NOMO-1 treated with DMSO at 0.1 percent for 48 hours (cell line): Measurements from ENCODE around the gene GDPD3.
"Not testable (repeated sequence)": the region's sequence is repeated elsewhere in the genome, so short reads cannot be mapped to it uniquely, and the experiment has no call there.

Source experiments
- DNase-seq: peaks from one replicate; lab custom pipeline; 2025; ENCODE audit not compliant: unreplicated experiment; lab: John Stamatoyannopoulos, UW

GDPD3 gene

DNA sequence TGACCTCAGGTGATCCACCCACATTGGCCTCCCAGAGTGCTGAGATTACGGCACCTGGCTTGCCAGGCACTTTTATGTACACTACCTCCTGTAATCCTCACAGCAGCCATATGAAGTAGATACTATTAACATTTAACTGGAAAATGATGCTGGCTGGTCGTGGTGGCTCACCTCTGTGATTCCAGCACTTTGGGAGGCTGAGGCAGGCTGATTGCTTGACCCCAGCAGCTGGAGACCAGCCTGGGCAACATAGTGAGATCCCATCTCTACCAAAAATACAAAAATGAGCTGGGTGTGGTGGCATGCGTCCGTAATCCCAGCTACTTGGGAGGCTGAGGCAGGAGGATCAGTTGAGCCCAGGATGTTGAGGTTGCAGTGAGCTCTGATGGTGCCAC, 11.6 kb upstream of the GDPD3 start:
- no peak for DNase-seq

DNA sequence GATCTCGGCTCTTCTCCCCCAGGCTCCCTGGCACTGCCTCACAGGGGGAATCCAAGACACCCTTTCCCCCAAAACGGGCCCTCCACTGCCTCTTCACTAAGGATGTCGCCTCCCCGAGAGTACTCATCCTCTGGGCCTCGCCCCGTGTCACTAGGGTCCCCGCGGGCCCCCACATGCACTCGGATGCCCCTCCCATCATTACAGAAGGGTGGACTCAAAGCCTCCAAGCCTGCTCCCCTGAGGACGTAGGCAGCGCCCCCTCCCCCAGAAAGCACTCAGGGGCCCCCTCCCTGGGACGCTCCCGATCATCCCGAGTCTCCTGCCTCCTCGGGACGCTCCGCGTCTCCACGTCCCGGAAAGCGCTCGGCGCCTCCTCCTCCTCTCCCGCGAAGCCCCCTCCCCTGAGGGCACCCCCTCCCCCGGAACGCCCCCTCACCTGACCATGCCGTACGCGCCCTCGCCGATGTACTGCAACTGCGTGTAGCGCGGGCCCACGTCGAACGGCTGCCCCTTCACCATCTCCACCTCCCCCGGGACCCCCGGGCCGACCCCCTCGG, 9.3 kb upstream of the GDPD3 start:
- no peak for DNase-seq

DNA sequence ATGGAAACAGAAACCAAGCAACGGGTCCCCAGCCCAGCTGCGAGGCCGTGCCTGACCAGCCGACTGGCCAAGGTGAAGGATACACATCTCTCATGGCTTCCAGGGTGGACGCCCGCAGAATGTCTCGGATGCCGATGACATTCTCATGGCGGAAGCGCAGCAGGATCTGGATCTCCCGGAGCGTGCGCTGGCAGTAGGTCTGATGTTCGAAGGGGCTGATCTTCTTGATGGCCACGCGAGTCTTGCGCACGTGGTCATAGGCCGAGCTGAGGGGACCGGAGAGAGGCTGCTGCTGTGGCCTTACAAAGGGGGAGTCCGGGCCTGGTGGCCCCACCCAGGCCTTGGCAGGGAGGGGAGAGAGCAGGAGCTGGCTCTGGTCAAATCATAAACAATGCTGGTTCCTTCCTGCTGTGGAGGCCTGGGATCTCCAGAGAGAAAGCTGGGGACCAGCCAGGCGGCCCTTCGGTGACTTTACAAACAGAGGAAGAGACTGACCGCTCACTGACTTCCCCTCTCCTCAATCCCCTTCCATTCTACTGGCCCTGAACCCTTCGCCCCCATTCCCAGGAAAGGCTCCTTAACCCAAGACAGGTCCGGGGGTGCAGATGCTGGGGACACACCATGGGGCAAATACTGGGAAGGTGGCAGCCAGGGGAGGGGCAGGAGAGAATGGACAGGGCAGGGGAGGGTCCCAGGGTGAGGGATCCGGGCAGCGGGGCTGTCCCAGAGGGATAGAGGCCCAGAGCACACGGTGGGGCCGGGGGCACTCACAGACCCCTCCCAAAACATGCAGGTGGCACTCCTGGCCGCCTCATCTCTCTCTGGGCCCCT, 8.6 kb upstream of the GDPD3 start:
- no peak for DNase-seq

DNA sequence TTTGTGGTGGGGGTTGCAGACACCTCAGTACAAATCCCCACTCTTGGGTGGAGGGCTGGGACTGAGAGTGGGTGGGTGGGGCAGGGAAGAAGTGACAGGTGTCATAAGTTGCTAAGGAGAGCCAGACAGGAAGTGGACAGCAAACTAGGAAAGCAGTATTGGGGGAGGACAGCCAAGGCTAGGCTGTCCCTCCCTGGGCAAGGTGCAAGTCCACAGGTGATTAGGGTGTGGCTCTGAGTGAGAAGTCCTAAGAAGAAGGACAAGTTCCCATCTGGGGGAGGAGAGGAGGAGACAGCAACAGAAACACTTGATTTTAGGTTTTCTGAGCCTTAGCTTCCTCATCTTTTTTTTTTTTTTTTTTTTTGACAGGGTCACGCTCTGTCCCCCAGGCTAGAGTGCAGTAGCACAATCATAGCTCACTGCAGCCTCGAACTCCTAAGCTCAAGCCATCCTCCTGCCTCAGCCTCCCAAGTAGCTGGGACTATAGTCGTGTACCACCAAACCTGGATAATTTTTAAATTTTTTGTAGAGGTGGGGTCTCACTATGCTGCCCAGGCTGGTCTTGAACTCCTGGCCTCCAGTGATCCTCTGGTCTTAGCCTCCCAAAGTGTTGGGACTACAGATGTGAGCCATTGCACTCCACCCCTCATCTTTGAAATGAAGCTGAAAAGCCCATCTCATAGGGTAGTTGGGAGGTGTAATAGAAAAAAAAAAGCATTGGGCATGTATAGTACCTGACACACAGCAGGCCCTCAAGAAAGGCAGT, 7.2 kb upstream of the GDPD3 start:
- no peak for DNase-seq

DNA sequence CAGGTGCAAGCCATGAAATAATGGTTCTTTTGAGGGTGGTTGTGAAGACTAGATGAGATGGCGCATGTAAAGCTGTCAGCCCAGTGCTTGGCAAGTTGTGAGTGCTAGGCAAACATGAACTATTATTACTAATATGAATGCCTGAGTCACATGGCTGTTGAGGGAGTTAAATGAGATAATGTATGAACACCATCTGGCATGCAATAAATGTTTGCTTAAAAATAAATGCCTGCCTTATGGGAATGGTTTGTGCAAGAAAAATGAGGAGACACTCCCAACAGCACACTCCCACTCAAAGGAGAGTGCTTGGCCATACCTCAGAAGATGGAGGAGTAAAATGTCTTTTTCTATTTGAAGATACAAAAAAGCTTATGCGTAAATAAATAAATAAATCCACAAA, 6.1 kb upstream of the GDPD3 start:
- no peak for DNase-seq

DNA sequence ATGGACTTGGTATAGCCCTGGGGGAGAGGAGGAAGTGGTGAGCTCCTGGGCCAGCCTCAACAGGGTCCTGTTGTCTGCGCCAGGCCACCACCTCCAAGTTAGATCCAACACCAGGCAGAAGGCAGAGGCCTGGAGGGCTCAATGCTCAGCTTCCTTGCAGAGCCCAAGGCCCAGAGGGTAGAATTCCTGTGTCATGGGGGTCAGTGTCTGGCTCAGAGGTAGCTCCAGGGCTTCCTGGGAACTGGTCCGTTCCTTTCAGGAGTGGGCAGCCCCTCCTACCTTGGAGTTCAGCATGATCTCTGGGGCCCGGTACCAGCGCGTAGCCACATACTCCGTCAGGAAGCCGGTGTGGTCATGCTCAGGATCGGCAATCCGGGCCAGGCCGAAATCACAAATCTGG, 4.4 kb upstream of the GDPD3 start:
- no peak for DNase-seq

DNA sequence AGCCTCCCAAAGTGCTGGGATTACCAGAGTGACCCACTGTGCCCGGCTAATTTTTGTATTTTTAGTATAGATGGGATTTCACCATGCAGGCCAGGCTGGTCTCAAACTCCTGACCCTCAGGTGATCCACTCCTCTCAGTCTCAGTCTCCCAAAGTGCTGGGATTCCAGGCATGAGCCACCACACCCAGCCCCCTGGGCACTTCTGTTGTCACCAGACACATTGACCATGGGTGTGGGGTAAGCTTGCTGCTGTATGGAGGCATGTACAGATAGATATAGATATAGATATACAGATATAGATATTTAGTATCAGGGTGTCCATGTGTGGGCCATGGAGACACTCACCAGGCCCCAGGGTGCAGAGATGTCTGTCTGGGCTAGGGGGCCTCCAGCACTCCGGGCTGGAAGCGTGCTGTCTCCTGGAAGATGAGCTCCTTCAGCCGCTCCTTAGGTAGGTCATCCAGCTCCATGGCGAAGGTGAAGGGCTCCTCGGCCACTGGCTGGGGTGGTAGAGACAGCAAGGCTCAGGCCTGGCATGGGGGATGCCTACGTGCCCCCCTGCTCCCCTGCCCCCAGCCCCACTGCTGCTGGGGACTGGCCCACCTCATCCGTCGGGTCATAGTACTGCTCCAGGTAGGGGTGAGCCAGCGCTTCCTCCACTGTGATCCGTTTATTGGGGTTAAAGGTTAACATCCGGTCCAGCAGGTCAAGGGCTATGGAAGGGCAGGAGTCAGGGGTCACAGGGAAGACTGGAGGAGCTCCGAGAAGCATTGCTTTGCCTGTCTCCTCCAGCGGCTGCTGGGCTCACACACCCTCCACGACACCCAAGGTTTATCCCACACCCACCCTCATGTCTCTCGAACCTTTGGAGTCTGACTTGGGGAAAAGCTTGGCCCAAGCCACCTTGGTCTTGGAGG, 3.2 kb upstream of the GDPD3 start:
- DNase-seq, result no peak

DNA sequence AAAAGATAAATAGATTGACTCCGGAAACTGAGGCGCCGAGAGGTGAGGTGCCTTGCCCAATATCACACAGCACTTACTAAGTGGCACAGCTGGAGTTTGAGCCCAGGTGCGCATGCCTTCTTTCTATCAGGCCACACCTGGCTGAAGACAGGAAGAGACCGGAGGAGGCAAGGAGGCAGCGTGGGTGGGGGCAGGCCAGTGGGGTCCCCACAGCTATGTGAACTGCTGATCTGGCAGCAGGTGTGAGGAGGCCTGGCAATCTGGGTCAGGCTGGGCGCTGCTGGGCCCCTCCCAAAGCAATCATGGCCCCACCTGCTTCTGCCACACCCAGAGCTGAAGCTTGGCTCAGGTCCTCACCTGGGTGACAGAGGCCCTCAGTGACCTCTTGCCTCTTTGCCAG, 1.9 kb upstream of the GDPD3 start:
- DNase-seq, result no peak

DNA sequence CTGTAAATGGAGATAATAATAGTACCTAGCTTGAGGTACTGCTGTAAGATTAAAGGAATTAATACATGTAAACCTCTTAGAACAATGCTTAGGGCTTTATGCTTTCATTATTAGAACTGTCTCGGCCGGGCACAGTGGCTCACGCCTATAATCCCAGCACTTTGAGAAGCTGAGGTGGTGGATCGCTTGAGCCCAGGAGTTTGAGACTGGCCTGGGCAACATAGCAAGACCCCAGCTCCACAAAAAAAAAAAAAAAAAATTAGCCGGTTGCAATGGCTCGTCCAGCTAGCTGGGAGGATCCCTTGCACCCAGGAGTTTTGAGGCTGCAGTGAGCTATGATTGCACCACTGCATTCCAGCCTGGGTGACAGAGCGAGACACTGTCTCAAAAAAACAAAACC, 1.5 kb upstream of the GDPD3 start:
- not testable (repeated sequence) for DNase-seq

DNA sequence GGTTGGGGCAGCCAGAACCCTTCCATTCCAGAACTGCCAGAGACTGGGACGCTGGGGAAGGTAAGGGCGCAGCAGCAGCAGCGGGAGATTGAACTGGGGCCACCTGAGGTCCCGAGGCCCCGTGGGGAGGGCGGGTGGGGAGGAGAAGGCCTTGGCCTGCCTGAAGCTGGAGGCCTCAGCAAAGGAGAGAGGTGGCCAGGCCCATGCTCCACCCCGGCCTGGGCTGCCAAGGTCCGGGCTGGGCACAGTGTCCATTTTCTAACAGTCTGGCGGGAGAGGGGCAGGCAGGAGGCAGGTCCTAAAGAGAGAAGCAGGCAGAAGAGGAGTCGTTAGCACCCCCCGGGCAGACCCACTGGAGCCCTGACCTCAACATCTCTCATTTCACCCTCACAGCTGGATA, 1.1 kb upstream of the GDPD3 start:
- no peak for DNase-seq

DNA sequence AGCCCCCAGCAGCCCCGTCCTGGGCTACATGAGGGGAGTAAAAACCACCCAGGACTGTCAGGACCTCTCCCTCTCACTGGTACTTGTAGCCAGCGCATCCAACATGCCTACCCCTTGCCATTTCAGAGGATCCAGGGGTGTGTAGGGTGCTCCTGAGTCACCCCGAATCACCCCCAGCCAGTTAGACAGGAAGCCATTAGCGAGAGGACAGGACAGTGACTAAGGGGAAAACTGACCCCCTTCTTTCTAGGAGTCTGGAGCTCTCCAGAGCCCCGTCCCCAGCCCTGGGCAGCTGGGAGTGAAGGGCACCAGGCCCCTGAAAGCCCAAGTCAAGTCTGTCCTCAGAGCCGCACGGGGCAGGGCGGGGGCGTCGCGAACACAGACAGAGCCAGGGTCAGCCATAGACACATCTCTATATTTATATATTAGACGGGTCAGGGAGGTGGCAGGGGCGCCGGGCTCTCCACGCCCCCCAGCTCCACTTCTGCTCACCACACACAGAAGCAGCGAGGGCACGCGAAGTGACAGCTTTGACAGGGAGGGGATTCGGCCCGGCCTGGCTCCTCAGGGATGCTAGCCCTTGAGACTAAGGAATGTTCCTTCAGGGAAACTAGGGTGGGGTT, 485 bp upstream of the GDPD3 start:
- DNase-seq, result no peak

DNA sequence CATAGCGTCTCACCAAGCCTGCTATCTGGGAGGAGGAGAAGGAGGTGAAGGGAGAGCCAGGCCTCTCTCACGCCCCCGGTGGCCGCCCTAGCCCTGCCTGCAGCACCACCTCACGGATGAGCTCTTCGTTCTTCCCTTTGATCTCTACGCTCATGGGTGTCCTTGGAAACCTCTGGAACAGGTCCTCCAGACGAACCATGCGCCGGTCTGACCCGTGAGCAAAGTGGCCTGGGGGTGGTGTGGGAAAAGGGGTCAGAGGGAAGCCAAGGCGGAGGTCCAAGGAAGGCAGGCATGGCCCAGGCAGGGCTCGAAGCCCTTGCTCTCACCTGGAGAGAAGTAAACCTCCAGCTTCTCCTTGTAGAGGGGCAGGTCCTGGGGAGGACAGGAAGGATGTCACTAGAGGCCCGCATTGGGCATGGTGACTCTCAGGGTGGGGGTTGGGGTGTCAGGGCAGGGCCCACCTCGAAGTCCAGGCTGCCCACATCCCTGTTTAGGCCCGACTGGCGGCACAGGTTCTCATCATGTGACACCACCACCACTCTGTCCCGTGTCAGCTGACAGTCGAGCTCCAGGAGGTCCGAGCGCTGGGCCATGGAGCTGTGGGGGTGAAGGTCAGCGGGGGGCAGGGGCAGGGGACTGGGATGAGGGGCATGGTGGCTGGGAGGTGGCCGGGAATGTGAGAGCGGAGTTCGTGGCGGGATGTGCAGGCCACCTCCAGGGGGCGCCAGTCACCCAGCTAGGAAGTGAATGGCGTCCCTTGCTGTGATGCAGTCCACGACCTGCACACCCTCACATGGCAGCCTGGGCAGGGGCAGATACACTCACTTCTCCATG, 923 bp downstream of the GDPD3 start:
- DNase-seq, result peak; percentile 27

DNA sequence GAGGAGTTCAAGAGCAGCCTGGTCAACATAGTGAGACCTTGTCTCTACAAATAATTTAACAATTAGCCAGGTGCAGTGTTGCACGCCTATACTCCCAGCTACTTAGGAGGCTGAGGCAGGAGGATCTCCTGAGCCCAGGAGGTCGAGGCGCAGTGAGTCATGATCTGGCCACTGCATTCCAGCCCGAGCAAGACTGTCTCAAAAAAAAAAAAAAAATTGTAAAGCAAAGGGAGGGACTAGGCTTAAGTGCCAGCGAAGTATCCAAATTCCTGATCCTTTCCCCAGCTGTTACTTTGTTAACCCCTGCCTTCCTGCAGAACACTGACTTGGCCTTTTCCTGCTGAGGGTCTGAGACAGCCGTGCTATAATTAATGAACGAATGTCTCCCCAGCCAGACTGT, 2.7 kb downstream of the GDPD3 start:
- no peak for DNase-seq

DNA sequence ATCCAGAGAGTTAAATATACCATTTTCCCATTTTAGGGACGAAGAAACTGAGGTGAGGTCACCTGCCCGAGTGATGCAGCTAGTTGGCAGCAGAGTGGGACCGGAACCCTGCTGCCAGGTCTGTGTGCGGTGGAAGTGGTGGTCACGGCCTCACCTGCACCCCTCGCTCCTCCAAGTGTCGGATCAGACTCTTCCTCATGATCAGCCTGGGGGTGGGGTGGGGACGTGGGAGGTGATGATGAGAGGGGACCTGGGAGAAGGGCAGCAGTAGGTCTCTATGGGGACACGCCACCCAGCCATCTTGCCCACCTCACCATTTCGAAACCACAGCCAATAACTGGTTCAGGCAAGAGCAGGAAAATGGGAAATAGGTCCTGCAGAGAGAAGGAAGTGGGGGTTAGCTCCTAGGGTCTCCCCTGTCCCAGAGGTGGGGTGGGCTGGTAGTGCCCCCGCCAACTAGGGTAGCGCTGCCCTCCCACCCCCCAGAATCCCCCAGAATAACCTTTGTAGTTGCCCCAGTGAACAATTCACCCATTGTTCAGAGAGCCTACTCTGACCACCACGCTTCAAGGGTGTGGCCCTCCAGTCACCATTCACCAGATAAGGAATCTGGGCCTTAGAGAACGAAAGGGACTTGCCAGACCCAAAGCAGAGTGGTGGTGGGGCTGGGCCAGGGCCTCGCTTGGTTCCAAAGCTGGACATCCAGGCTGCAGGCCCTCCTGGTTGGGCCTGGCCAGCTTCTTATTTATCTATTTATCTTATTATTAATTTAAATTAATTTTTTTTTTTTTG, 5.1 kb downstream of the GDPD3 start:
- DNase-seq, result no peak

DNA sequence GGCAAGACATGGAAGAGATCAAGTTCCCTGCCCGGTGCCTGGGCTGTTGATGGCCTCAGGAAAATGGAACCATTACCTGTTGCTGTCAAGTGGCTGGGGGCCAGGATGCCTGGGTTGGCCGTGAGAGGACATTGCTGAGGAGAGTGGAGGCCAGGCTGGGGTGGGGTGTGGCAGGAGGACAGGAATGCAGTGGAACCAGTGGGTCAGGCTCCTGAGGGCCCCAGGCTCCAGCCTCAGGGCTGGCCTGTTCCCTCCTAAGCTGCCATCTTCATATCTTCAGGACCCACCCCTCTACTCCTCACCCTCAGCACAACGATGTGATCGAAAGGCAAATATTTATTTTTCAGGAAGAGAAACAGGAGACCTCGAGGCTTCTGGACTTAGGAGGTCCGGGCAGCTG, 8.8 kb downstream of the GDPD3 start:
- no peak for DNase-seq

DNA sequence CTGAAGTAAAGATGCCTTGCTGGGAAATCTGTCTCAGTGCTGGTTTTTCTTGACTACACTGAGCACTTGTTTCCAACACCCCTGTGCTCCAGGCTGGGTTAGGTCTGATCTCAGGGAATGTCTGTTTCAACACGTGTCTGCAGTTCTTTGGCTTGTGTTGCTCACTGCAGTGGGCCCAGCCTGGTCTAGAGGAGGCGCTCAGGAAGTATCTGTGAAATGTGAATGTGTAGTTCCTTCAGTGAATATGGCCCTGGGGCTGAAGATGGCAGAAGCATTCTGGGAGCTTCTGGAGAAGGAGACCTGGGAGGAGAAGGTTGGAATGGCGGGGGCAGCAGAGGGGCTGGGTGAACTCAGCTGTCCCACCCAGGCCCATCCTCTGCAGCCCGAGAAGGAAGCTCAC, 9.2 kb downstream of the GDPD3 start:
- DNase-seq, result no peak

DNA sequence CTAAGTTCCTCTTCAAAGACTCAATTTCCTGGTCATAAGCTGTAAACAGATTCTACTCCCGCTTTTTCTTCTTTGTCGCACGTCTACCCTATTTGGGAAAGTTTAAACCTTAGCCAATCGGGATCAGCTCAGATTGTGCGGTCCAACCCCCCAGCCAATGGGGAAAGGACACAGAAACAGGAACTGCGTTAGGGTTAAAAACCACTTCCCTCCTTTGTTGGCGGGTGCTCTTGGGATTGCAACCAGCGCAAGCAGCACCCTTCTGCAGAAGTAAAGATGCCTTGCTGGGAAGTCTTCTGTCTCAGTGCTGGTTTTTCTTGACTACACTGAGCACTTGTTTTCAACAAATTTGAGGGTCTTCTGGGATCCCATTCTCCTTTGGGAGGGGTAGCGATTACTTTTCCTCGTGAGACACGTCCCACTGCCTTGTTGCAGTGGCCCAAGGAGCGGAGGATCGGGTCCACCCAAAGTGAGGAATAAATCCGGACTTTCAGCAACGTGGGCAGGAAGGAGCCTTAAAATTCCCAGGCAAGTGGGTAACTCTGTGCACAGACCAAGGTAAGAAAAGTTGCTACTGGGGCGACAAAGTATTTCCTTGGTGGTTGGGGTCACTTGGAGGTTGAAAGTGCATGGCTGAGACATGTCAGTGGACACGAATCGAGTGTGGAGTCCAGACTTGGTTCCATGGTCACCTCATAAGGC, 16.3 kb downstream of the GDPD3 start:
- DNase-seq, result peak; percentile 25

DNA sequence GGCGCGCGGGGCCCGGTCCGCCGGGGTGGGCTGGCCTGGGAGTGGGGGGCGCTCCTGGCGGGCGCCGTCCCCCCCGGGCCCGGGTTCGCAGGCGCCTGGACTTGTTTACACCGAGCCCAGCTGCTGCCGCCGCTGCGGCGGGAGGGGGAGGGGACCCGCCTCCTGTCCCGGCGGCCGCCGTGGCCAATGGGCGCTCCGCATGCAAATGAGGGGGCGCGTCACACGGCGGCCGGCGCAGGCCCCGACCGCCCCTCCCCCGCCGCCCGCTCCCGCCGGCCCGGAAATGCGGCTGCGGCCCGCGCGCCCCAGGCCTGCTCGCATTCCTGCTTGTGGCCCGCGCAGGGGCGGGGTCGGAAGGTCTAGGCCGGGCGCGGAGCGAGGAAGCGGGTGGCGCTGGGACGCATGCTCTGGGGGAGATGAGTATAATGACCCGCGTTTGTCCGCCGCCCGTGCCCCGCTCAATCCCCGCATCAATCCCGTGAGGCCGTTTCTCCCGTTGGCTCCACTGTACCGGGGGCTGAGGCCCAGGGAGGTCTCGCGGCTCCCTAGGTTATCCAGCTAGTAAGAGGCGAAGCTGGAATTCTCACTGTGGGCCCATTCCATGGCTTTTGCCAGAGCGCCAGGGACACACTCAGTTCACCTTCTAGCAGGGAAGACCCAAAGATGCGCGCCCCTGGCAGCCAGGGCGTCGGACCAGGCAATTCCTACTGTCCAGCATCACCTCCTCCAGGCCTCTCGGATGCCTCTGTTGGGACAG, 17.1 kb downstream of the GDPD3 start, which contains the start of gene YPEL3:
YPEL3 (minus strand) TSS at position 109 of the 757 bp plus-strand sequence. CDS start 731 bp downstream, outside the sequence.
- DNase-seq, result peak; percentile 80
